ENCODE data around the gene SHISA8. TPM values are rescaled to one million over a fixed set of nuclear protein-coding genes. Genes with fewer than 3 reads are reported as not detected.

SHISA8 gene
- total RNA-seq, 1 experiment from 2014 or later, result 2.4 TPM

DNA sequence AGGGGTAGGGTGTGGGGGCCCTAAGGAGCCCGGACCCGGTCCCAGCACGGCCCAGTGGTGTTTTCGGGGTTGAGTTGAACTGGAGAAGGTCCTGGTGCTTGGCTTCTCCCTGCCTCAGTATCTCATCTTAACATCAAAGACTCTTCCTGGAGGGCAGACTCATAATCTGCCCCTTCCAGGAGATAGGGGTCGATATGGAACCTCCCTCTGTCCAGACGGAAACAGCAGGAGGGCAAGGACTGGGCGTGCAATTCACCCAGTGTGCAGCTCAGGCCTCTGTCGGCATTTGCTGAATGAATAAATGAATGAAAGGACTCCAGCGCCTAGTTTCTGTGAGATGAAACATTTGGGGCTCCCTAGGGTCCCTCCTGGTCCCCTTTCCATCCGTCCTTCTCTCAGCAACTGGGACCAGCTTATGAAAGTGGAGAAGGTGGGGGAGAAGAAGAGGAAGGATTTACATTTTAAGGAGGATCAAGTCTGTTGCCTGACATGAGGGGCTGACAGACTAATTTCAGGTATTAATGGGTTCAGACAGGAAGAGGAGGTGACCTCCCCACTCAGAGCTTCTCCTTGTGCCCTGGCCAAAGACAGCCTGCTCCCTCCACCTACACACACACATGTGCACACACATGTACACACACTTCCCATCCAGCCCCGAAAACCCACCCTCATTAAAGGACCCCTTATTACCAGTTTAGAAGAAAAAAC lies 1.1 kb upstream of the SHISA8 start:
- ATAC-seq, result no peak
- peaks cover 84% of the 10 kb centered on the region for H3K27me3 Mint-ChIP-seq (ENCODE audit: low read depth)
- DNase-seq (ENCODE audit: low spot score), result no peak
- H3K4me3 Mint-ChIP-seq, result peak overlapping the region; percentile 73
- no peak overlapping the region for H3K27ac Mint-ChIP-seq
- ChIA-PET POLR2A (no interaction called here), CTCF (interaction anchor here (0.9 to 2.5 kb wide), 4 partner anchors 10 to 219 kb away, joined by 3 to 19 read pairs (median 8); partner anchors contain the start of gene TNFRSF13C)
- peaks cover 30% of the 10 kb centered on the region for H3K4me1 Mint-ChIP-seq
- H3K9me3 Mint-ChIP-seq, result no peaks in the 10 kb centered on the region
- no peaks in the 10 kb centered on the region for H3K36me3 Mint-ChIP-seq
- no peak for TF ChIP-seq RORB (CRISPR knock-in tag; IDR thresholded peaks at IDR 0.05)
- TF ChIP-seq, protein P1, sequence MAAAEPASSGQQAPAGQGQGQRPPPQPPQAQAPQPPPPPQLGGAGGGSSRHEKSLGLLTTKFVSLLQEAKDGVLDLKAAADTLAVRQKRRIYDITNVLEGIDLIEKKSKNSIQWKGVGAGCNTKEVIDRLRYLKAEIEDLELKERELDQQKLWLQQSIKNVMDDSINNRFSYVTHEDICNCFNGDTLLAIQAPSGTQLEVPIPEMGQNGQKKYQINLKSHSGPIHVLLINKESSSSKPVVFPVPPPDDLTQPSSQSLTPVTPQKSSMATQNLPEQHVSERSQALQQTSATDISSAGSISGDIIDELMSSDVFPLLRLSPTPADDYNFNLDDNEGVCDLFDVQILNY (CRISPR knock-in tag; IDR thresholded peaks at IDR 0.05), result no peak
- no peak for TF ChIP-seq GABPB1 (CRISPR knock-in tag; IDR thresholded peaks at IDR 0.05)
- TF ChIP-seq CREM (CRISPR knock-in tag; IDR thresholded peaks at IDR 0.05), result no peak
- no peak for TF ChIP-seq NR1H2 (CRISPR knock-in tag; IDR thresholded peaks at IDR 0.05)
- no peak for TF ChIP-seq HMGXB4 (CRISPR knock-in tag; IDR thresholded peaks at IDR 0.05)
- TF ChIP-seq ARID4B (CRISPR knock-in tag; IDR thresholded peaks at IDR 0.05; ENCODE audit: borderline replicate concordance), result no peak
- TF ChIP-seq EMX1 (CRISPR knock-in tag; IDR thresholded peaks at IDR 0.05), result no peak
- no peak for TF ChIP-seq NR3C1 (CRISPR knock-in tag; conservative IDR thresholded peaks at IDR 0.05; ENCODE audit: low read depth)
- TF ChIP-seq ZNF263 (CRISPR knock-in tag; IDR thresholded peaks at IDR 0.05; ENCODE audit: low read depth), result no peak
- TF ChIP-seq TEAD1 (CRISPR knock-in tag; IDR thresholded peaks at IDR 0.05), result no peak
- TF ChIP-seq NFATC4 (CRISPR knock-in tag; IDR thresholded peaks at IDR 0.05), result no peak
- TF ChIP-seq SOX15 (CRISPR knock-in tag; IDR thresholded peaks at IDR 0.05), result no peak
- no peak for TF ChIP-seq ZNF232 (CRISPR knock-in tag; IDR thresholded peaks at IDR 0.05)
- TF ChIP-seq, protein P2, sequence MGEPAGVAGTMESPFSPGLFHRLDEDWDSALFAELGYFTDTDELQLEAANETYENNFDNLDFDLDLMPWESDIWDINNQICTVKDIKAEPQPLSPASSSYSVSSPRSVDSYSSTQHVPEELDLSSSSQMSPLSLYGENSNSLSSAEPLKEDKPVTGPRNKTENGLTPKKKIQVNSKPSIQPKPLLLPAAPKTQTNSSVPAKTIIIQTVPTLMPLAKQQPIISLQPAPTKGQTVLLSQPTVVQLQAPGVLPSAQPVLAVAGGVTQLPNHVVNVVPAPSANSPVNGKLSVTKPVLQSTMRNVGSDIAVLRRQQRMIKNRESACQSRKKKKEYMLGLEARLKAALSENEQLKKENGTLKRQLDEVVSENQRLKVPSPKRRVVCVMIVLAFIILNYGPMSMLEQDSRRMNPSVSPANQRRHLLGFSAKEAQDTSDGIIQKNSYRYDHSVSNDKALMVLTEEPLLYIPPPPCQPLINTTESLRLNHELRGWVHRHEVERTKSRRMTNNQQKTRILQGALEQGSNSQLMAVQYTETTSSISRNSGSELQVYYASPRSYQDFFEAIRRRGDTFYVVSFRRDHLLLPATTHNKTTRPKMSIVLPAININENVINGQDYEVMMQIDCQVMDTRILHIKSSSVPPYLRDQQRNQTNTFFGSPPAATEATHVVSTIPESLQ (CRISPR knock-in tag; IDR thresholded peaks at IDR 0.05), result no peak
- TF ChIP-seq, protein P3, sequence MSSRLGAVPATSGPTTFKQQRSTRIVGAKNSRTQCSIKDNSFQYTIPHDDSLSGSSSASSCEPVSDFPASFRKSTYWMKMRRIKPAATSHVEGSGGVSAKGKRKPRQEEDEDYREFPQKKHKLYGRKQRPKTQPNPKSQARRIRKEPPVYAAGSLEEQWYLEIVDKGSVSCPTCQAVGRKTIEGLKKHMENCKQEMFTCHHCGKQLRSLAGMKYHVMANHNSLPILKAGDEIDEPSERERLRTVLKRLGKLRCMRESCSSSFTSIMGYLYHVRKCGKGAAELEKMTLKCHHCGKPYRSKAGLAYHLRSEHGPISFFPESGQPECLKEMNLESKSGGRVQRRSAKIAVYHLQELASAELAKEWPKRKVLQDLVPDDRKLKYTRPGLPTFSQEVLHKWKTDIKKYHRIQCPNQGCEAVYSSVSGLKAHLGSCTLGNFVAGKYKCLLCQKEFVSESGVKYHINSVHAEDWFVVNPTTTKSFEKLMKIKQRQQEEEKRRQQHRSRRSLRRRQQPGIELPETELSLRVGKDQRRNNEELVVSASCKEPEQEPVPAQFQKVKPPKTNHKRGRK (CRISPR knock-in tag; IDR thresholded peaks at IDR 0.05; ENCODE audit: borderline replicate concordance), result no peak
- TF ChIP-seq PRRX2 (CRISPR knock-in tag; IDR thresholded peaks at IDR 0.05), result no peak
- TF ChIP-seq TEAD4 (CRISPR knock-in tag; IDR thresholded peaks at IDR 0.05), result no peak
- no peak for TF ChIP-seq FOXJ3 (CRISPR knock-in tag; IDR thresholded peaks at IDR 0.05; ENCODE audit: borderline replicate concordance)
- no peak for TF ChIP-seq MYBL2 (CRISPR knock-in tag; IDR thresholded peaks at IDR 0.05)

Data from WTC11 (cell line).